ENCODE results near the gene INSR. TPM values are rescaled to one million over a fixed set of nuclear protein-coding genes. Genes with fewer than 3 reads are reported as not detected.

INSR gene
- total RNA-seq, 4 donors from 2014 or later: 46.0 to 97.6 (median 68.3) TPM

DNA sequence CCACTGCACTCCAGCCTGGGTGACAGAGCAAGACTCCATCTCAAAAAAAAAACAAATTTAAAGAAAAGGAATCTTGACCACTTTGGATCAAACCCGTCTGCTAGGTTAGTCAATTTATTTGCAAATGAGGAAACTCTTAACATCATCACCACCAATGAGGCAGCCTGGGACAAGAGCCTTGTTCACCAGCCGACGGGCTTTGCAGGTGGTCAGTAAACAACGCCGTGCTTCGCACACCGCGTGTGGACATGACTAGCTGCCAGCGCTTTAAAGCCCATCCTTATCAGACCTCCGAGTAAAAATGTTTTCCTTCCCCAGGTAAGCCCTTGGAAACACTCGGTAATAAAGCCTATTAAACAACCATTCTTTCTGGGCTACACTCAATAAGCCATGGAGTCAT, 41.9 kb downstream of the INSR start:
- Histone ChIP-seq H3K27ac (no peak overlapping the region), H3K27me3 (no peaks in the 10 kb centered on the region), H3K9me3 (no peaks in the 10 kb centered on the region), H3K4me3 (no peak overlapping the region), H3K36me3 (no peaks in the 10 kb centered on the region), H3K4me1 (no peaks in the 10 kb centered on the region)
- TF ChIP-seq, protein P1, sequence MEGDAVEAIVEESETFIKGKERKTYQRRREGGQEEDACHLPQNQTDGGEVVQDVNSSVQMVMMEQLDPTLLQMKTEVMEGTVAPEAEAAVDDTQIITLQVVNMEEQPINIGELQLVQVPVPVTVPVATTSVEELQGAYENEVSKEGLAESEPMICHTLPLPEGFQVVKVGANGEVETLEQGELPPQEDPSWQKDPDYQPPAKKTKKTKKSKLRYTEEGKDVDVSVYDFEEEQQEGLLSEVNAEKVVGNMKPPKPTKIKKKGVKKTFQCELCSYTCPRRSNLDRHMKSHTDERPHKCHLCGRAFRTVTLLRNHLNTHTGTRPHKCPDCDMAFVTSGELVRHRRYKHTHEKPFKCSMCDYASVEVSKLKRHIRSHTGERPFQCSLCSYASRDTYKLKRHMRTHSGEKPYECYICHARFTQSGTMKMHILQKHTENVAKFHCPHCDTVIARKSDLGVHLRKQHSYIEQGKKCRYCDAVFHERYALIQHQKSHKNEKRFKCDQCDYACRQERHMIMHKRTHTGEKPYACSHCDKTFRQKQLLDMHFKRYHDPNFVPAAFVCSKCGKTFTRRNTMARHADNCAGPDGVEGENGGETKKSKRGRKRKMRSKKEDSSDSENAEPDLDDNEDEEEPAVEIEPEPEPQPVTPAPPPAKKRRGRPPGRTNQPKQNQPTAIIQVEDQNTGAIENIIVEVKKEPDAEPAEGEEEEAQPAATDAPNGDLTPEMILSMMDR (IDR thresholded peaks at IDR 0.05): no peak
- TF ChIP-seq POLR2A (IDR thresholded peaks at IDR 0.05): no peak
- no peak for DNase-seq
- intact Hi-C loops (cut with DNase I; ENCODE audit: low total_unique reads): no loop called here

DNA sequence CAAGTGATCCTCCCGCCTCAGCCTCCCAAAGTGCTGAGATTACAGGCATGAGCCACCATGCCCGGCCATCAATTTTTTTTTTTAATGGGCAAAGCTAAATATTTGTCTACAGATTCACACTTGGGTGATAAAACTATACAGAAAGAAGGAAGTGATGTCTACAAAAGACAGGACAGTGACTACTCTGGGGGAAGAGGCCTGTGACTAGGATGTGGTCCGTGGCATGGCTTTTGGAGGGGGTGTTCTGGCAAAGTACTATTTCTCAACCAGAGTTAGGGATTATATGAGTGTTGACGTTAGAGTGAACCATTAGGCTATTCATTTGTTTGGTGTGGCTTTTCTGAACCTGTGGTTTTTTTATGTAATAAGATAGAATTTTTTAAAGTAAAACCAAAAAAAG, 42.7 kb downstream of the INSR start:
- H3K4me3 ChIP-seq: no peak overlapping the region
- TF ChIP-seq, protein P1 (IDR thresholded peaks at IDR 0.05): no peak
- no peak for TF ChIP-seq POLR2A (IDR thresholded peaks at IDR 0.05)
- H3K9me3 ChIP-seq: no peaks in the 10 kb centered on the region
- H3K4me1 ChIP-seq: no peaks in the 10 kb centered on the region
- no peak for DNase-seq
- H3K36me3 ChIP-seq: no peaks in the 10 kb centered on the region
- H3K27me3 ChIP-seq: no peaks in the 10 kb centered on the region
- H3K27ac ChIP-seq: peak overlapping the region; percentile 74 to 76
- intact Hi-C loops (cut with DNase I; ENCODE audit: low total_unique reads): no loop called here

DNA sequence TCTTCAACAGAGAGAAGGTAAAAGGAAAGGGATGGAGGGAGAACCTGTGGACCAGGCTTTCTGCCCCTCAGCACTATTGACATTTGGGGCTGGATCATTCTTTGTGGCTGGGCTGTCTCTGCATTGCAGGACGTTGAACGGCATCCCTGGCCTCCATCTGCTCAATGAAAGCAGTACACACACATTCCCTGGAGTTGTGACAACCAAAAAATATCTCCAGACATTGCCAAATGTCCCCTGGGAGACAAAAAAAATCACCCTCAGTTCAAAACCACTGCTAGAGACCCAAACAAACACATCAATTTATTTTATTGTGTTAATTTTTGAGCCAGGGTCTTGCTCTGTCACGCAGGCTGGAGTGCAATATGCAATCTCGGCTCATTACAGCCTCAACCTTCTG, 43.3 kb downstream of the INSR start:
- no peaks in the 10 kb centered on the region for H3K9me3 ChIP-seq
- intact Hi-C loops (cut with DNase I; ENCODE audit: low total_unique reads): no loop called here
- H3K4me1 ChIP-seq: no peaks in the 10 kb centered on the region
- TF ChIP-seq POLR2A (IDR thresholded peaks at IDR 0.05): no peak
- TF ChIP-seq, protein P1 (IDR thresholded peaks at IDR 0.05): no peak
- no peak overlapping the region for H3K4me3 ChIP-seq
- H3K27me3 ChIP-seq: no peaks in the 10 kb centered on the region
- H3K27ac ChIP-seq: peak overlapping the region; percentile 74 to 76
- no peaks in the 10 kb centered on the region for H3K36me3 ChIP-seq
- peak in 1 of 2 donors; percentile 66 for DNase-seq

DNA sequence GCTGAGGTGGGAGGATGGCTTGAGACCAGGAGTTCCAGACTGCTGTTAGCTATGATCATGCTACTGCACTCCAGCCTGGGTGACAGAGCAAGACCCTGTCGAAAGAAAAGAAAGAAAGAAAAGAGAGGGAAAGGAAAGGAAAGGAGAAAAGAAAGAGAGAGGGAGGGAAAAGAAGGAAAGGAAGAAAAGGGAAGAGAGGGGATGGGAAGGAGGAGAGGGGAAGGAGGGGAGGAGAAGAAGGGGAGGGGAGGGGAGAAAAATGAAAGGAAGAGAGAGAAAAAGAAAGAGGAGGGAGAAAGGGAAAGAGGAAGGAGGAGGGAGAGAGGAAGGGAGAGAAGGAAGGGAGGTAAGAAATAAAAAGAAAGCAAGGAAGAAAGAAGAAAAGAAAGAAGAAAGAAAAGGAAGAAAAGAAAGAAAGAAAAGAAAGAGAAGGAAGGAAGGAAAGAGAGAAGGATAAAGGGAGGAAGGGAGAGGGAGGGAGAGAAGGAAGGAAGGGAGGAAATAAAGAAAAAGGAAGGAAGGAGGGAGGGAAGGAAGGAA, 44.1 kb downstream of the INSR start:
- Histone ChIP-seq H3K36me3 (no peaks in the 10 kb centered on the region), H3K4me1 (no peaks in the 10 kb centered on the region), H3K4me3 (no peak overlapping the region), H3K27ac (peak overlapping the region; percentile 74 to 76), H3K9me3 (no peaks in the 10 kb centered on the region), H3K27me3 (no peaks in the 10 kb centered on the region)
- TF ChIP-seq POLR2A (IDR thresholded peaks at IDR 0.05): no peak
- TF ChIP-seq, protein P1 (IDR thresholded peaks at IDR 0.05): no peak
- no peak for DNase-seq
- intact Hi-C loops (cut with DNase I; ENCODE audit: low total_unique reads): no loop called here

DNA sequence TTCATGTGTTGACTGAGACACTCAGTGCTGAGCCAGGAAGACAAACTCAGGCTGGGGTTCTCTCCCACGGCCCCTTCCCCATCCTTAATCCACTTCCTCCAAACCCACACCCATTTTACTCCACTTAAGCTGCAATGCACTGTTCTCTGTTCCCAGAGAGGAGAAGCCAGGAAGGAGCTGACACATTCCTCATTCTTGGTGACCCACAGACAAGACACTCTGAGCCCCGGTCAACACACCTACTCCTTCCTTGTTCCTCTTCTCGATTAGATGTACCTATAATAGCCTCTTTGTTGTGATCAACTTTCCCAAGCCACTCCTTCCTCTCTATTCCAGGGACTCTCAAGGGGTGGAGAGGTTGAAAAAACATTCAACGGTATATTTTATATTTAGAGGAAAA, 47.1 kb downstream of the INSR start:
- H3K4me3 ChIP-seq: no peak overlapping the region
- peak overlapping the region; percentile 51 to 57 for H3K27ac ChIP-seq
- no peaks in the 10 kb centered on the region for H3K36me3 ChIP-seq
- no peak for TF ChIP-seq POLR2A (IDR thresholded peaks at IDR 0.05)
- TF ChIP-seq, protein P1 (IDR thresholded peaks at IDR 0.05): no peak
- DNase-seq: no peak
- H3K4me1 ChIP-seq: no peaks in the 10 kb centered on the region
- intact Hi-C loops (cut with DNase I; ENCODE audit: low total_unique reads): no loop called here
- no peaks in the 10 kb centered on the region for H3K27me3 ChIP-seq
- H3K9me3 ChIP-seq: no peaks in the 10 kb centered on the region
